GM18526 (cell line): ENCODE measurements around the gene MOB1B.

Source experiments
- POLR2A ChIP-seq: IDR thresholded peaks from 3 replicates; pipeline ENCODE4 v1.6.1; 2011; ENCODE audit not compliant: insufficient read length; ENCODE audit errors: extremely low read depth

The MOB1B gene

DNA sequence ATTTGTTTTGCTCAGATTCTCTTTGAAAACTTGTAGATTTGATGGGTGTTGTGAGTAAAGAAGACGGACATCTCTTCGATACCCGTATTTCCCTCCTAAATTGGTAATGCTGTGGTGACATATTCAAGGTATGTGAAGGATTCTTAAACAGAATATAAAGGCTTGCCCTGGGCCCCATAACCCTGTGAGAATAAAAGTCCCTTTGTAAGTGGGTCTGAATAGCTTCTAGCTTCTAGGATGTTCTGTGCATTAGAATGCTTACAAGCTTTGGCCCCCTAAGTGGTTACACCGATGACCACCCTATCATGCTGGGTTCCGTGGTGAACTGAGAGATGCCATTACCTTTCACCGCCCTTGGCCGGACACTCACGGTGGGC lies 574 bp upstream of the MOB1B start:
- no peak for TF ChIP-seq POLR2A

GRCh38 chr4:70902577-70903290 lies 565 bp downstream of the MOB1B start:
- TF ChIP-seq POLR2A, result no peak

DNA sequence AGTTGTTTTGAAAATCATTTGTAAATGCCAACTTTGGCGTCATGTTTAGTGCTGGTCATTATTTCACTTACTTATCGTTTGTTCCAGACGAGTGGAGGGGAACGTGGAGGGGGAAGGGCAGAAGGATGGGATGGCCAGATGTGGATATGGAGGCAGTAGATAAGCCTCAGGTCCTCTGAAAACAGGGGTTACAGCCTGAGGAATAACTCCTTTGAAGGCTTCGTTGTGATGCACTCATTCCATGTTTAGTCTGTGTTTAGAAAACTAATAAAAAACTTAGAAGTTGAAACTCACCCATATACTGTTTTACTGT lies 1.1 kb downstream of the MOB1B start:
- no peak for TF ChIP-seq POLR2A

DNA sequence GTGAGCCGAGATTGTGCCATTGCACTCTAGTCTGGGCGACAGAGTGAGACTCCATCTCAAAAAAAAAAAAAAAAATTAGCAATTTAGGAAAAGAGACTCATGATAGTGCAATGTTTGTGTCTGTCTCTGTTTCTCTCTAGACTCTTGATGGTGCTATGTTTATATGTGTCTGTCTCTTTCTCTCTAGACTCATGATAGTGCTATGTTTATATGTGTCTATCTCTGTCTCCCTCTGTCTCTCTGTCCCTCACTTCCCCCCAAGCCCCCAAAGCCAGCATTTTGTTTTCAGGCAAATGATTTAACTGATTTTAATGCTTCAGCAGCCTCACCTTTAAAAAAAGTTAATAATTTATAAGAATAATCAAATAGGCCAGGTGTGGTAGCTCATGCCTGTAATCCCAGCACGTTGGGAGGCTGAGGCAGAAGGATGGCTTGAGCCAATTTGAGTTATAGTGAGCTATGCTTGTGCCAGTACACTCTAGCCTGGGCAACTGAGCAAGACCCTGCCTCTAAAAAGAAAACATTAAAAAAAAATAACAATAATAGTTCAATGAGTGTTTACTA lies 6.9 kb downstream of the MOB1B start:
- no peak for TF ChIP-seq POLR2A

DNA sequence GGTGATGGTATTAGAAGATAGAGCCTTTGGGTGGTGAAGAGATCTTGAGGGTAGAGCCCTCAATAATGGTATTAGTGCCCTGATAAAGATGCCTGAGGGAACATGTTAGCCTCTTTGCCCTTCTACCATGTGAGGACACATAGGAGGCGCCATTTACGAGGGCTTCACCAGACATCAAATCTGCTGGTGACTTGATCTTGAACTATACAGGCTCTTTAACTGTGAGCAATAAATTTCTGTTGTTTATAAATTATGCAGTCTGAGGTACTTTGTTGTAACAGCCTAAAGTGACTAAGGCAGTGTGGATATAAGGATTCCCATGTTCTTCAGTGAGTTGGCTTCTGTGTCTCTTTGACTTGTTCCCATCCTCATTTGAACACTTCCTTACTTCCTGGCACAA lies 11.8 kb downstream of the MOB1B start:
- no peak for TF ChIP-seq POLR2A

DNA sequence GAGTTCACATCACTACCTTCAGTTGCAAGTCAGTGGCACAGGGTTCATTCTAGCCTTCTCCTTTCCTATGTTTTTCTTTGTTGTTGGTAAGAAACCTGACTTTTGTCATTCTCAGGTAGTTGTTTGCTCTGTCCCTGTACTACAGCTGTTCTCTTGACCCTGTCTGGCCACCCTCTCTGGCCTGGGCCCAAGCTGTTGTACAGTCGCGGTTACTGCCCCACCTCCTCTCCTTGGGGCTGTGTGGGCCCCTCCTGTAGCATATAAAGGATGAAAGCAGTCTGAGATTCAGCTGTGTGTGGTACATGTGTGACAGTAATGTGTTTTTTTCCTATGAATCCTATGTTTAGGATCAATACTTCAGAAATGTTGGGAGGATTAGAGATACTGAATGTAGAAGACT lies 12.5 kb downstream of the MOB1B start:
- TF ChIP-seq POLR2A, result no peak

GRCh38 chr4:70915036-70915815 lies 13.1 kb downstream of the MOB1B start:
- no peak for TF ChIP-seq POLR2A

- no peak for TF ChIP-seq POLR2A
Observed at GRCh38 chr4:70915874-70916559, 13.8 kb downstream of the MOB1B start.

DNA sequence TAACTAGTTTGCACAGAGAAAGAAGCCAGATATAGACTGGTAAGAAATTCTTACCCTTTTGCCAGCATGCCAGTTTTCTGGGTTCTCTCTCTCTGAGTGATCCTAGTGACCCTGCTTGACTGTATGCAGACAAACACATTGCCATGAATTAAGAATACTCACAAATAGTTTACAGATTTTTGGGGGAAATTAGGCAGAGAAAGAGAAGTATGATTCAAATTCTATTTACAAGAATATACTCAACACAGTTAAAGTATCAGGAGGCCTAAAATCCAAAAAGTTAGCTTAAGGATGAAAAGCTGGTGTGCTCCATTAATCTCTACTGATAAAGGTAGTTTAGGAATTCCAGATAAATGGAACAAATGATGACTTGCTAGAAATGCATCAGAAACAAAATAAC lies 18.4 kb downstream of the MOB1B start:
- TF ChIP-seq POLR2A, result no peak

DNA sequence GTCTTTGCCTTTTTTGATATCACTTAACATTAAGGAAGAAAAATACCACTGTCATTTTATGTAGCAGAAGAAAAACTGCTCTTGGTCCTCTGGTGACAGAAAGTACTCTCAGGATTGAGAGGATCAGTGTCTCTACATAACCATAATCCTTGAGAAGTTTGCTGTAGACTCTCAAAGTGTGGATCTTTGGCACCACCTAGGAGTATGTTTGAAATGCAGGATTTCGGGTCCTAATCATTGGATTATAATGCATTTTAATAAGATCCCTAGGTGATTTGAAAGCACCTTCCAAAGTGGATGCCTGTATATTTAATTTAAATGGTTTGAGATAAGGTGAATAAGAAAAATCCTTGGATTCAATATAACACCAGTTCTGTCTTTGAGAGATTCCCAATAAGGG lies 23.2 kb downstream of the MOB1B start:
- no peak for TF ChIP-seq POLR2A

DNA sequence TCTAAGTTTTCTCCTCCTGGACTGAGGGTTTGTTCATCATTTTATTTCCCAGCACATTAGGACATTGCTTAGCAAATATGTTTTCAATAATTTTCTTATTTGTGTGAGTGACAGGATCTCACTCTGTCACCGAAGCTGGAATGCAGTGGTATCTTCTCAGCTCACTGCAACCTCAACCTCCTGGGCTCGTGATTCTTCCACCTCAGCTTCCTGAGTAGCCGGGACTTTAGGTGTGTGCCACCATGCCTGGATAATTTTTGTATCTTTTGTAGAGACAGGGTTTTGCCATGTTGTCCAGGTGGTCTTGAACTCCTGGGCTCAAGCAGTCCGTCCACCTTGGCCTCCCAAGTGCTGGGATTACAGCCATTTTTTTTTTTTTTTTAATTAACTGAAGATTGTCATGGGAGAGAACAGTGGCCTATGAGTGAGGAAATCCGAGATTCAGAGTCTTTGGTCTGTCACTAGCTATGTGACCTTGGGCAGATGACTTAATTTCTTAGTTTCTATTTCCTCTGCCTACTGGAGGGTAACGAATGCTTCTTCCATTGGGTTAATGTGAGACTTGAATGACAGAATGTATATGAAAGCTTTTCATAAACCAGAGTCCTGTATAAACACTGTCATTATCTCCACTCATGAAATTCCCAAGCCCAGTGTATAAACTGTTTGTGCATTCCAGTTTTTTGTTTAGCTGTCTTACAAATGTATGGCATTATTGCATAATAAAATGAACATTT lies 23.9 kb downstream of the MOB1B start:
- TF ChIP-seq POLR2A, result no peak

- no peak for TF ChIP-seq POLR2A
Observed at GRCh38 chr4:70927502-70928137, 25.5 kb downstream of the MOB1B start.

- no peak for TF ChIP-seq POLR2A
Observed at GRCh38 chr4:70930530-70931256, 28.5 kb downstream of the MOB1B start.

GRCh38 chr4:70931347-70931746 lies 29.2 kb downstream of the MOB1B start:
- no peak for TF ChIP-seq POLR2A
